ENCODE results near the gene ZNF28. TPM values are rescaled to one million over a fixed set of nuclear protein-coding genes. Genes with fewer than 3 reads are reported as not detected.
"Not testable (repeated sequence)": the region's sequence is repeated elsewhere in the genome, so short reads cannot be mapped to it uniquely, and the experiment has no call there.

The ZNF28 gene
- 10 to 100 TPM; 13.9 to 15.4 TPM for total RNA-seq

DNA sequence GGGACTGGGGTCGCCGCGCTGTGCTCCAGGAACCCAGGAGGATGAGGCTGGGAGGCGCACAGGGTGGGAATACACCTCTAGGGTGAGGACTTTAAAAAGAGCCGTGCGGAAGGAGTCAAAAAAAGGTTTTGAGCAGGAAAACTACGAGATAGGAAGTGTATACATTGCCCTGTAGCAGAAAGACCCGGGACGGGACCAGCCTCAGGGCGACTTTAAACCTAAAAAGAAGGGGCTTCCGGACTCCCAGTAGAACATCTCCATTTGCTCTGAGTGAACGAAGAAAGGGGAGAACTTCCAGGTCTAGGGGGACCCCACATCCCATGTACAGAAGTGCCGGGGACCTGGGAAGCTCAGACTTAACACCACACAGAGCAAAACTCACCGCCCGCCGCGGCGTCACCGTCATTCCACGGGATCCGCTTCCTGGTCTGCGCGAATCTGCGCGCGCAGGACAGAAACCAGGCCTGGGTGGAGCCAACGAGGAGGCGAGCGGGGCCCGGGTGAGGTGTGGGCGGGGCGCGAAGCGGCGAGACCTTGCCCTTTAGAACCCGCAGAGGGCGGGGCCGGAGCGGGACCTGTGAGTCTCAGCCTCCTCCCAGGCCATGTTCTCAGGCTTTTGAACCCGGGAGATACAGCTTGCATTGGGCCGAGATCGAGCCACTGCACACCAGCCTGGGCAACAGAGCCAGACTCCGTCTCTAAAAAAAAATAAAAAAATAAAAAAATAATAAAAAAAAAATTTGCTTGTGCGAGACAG is at the start of gene ZNF28:
TSS of gene ZNF28 (minus strand) at position 430 of the 757 bp plus-strand sequence. CDS start 3,675 bp downstream, outside the sequence.
- POLR2A ChIA-PET, CTCF ChIA-PET: not testable (repeated sequence)

GRCh38 chr19:52868031-52868430 is 46.6 kb upstream of the ZNF28 start:
- POLR2A ChIA-PET, CTCF ChIA-PET: not testable (repeated sequence)

GRCh38 chr19:52857378-52858191 is 36.2 kb upstream of the ZNF28 start, which contains the start of gene ZNF468:
TSS of gene ZNF468 (minus strand) at chr19:52857619. CDS start at chr19:52854272, 3,347 bp downstream.
- CTCF ChIA-PET, POLR2A ChIA-PET: not testable (repeated sequence)

DNA sequence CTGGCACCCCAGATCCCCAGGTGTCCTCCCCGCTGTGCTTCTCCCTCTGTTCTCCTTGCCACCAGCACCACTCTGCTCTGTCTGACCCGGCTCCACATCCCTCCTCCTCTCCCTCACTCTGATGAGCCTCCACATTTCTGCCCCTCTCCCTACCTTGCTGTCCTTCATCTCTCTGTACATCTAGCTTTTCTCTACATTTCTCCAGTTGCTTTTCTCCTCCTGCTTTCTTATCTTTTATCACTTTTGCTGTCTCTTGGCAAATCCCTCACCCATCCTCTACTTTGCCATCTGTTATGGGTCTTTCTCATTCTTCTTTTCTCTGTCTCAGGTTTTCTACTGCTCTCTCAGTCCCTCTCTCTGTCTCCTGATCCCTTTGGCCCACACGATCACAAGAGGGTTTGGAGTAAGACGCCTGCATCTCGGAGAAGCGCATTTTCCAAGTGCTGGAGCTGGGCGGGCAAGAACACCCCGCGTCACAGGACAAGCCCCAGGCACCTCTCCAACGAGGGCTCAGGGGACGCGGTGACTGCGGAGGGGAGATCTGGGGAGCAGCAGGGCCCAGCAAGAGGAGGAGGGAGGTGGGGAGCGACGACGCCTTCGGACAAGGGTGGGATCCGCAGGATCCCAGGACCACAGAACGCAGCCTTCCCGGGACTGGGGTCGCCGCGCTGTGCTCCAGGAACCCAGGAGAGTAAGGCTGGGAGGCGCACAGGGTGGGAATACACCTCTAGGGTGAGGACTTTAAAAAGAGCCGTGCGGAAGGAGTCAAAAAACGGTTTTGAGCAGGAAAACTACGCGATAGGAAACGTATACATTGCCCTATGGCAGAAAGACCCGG is 35.3 kb upstream of the ZNF28 start:
- POLR2A ChIA-PET, CTCF ChIA-PET: not testable (repeated sequence)

DNA sequence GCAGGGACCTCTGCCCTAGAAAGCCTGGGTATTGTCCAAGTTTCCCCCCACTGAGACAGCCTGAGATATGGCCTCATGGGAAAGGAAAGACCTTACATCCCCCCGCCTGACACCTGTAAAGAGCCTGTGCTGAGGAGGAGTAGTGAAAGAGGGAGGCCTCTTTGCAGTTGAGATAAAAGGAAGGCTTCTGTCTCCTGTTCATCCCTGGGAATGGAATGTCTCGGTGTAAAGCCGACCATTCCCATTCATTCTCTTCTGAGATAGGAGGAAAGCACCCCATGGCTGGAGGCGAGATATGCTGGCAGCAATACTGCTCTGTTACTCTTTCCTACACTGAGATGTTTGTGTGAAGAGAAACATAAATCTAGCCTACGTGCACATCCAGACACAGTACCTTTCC is 25.9 kb upstream of the ZNF28 start:
- POLR2A ChIA-PET, CTCF ChIA-PET: not testable (repeated sequence)

DNA sequence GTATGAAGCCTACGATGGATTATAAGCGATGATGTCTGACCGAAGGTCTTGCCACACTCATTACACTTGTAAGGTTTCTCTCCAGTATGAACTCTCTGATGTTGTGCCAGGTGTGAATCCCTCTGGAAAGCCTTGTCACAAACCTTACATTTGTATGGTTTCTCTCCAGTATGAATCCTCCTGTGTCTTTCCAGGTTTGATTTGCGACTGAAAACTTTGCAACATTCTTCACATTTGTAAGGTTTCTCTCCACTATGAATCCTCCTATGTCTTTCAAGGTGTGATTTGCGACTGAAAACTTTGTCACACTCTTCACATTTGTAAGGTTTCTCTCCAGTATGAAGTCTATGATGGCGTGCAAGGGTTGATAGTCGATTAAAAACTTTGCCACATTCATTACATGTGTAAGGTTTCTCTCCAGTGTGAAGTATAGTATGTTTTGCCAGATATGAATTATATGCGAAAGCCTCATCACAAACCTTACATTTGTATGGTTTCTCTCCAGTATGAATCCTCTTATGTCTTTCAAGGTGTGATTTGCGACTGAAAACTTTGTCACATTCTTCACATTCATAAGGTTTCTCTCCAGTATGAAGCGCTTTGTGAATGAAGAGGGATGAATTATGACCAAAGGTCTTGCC is 19.5 kb upstream of the ZNF28 start:
- CTCF ChIA-PET, POLR2A ChIA-PET: not testable (repeated sequence)

GRCh38 chr19:52834289-52834688 is 12.9 kb upstream of the ZNF28 start:
- POLR2A ChIA-PET, CTCF ChIA-PET: not testable (repeated sequence)

GRCh38 chr19:52833541-52833940 is 12.1 kb upstream of the ZNF28 start:
- CTCF ChIA-PET, POLR2A ChIA-PET: not testable (repeated sequence)

DNA sequence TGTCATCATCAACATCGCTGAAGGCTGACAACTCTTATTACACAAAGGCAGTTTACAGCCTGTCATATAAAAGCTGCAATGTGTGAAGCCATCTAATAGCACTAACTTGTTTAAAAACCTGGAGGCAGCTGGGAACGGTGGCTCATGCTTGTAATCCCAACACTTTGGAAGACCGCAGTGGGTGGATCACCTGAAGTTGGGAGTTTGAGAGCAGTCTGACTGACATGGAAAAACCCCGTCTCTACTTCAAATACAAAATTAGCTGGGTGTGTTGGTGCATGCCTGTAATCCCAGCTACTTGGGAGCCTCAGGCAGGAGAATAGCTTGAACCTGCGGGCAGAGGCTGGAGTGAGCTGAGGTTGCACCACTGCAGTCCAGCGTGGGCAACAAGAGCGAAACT is 8.4 kb upstream of the ZNF28 start:
- POLR2A ChIA-PET, result not testable (repeated sequence)

GRCh38 chr19:52825765-52826164 is 4.3 kb upstream of the ZNF28 start:
- ChIA-PET CTCF (no interaction called here), POLR2A (no interaction called here)

More for the DNA sequence above, 8.4 kb upstream of the ZNF28 start:
- CTCF ChIA-PET, result not testable (repeated sequence)

GRCh38 chr19:52823676-52824075 is 2.2 kb upstream of the ZNF28 start:
- POLR2A ChIA-PET, result no interaction called here
- CTCF ChIA-PET, result no interaction called here

DNA sequence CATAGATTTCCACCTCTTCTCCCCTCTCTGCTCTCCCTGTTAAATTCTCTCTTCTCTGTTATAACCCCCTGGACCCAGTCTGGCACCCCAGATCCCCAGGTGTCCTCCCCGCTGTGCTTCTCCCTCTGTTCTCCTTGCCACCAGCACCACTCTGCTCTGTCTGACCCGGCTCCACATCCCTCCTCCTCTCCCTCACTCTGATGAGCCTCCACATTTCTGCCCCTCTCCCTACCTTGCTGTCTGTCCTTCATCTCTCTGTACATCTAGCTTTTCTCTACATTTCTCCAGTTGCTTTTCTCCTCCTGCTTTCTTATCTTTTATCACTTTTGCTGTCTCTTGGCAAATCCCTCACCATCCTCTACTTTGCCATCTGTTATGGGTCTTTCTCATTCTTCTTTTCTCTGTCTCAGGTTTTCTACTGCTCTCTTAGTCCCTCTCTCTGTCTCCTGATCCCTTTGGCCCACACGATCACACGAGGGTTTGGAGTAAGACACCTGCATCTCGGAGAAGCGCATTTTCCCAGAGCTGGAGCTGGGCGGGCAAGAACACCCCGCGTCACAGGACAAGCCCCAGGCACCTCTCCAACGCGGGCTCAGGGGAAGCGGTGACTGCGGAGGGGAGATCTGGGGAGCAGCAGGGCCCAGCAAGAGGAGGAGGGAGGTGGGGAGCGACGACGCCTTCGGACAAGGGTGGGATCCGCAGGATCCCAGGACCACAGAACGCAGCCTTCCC is 795 bp downstream of the ZNF28 start:
- POLR2A ChIA-PET, result interaction anchor here (0.7 kb wide), 1 partner anchor 107 kb away, joined by 7 read pairs; no protein-coding TSS in a partner anchor
- CTCF ChIA-PET, result not testable (repeated sequence)

GRCh38 chr19:52809801-52810200 is 11.6 kb downstream of the ZNF28 start:
- POLR2A ChIA-PET, result no interaction called here
- CTCF ChIA-PET, result no interaction called here

DNA sequence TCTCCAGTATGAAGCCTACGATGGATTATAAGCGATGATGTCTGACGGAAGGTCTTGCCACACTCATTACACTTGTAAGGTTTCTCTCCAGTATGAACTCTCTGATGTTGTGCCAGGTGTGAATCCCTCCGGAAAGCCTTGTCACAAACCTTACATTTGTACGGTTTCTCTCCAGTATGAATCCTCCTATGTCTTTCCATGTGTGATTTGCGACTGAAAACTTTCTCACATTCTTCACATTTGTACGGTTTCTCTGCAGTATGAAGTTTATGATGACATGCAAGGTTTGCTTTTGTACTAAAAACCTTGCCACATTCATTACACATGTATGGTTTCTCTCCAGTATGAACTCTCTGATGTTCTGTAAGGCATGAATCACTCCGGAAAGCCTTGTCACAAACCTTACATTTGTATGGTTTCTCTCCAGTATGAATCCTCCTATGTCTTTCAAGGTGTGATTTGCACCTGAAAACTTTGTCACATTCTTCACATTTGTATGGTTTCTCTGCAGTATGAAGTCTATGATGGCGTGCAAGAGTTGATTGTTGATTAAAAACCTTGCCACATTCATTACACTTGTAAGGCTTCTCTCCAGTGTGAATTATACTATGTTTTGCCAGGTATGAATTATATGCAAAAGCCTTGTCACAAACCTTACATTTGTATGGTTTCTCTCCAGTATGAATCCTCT is 21.3 kb downstream of the ZNF28 start:
- CTCF ChIA-PET, POLR2A ChIA-PET: not testable (repeated sequence)

- POLR2A ChIA-PET, result no interaction called here
- CTCF ChIA-PET, result no interaction called here
These were observed 32.0 kb downstream of the ZNF28 start for GRCh38 chr19:52789440-52789839.

DNA sequence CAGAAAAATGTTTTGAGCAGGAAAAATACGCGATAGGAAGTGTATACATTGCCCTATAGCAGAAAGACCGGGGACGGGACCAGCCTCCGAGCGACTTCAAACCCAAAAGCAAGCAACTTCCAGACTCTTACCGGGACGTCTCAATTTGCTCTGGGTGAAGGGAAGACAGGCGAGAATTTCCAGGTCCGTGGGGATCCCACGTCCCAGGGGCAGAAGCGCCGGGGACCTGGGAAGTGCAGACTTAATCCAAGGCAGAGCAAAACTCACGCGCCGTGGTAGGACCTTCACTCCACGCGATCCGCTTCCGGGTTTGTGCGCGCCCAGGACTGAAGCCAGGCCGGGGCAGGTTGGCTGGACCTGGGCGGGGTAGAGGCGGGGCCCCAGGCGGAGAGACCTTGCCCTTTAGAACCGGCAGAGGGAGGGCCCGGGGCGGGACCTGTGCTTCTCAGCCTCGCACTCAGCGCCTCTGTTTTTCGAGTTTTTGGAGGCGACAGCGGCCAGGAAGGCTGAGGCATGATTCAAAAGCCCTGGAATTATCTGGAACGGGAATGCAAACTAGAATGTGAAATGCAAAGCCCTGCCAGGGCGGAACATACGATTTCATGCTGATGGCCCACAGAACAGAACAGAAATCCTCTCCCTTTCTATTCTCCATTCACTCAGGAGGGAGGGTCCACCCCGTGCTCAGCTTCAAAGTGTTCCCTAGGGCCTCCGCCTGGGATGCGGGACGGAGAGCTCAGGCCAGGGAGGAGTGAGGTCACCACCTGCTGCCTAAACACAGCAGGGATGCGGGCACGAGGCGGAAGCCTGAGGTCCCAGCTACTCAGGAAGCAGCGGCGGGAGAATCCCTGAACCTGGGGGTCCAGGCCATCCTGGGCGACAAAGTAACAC is 34.7 kb downstream of the ZNF28 start, which contains the start of gene ZNF600:
TSS of gene ZNF600 (minus strand) at position 328 of the 891 bp plus-strand sequence. CDS start 7,903 bp downstream, outside the sequence.
- ChIA-PET CTCF (interaction anchor here (0.7 kb wide), 2 partner anchors 85 to 249 kb away, joined by 3 to 5 read pairs; no protein-coding TSS in a partner anchor), POLR2A (interaction anchor here (0.6 to 0.7 kb wide), 5 partner anchors 15 to 204 kb away, joined by 3 to 7 read pairs (median 5); partner anchors contain the start of gene ZNF816)

- CTCF ChIA-PET, result no interaction called here
These were observed 35.4 kb downstream of the ZNF28 start for GRCh38 chr19:52786078-52786463.

More at GRCh38 chr19:52786078-52786463, 35.4 kb downstream of the ZNF28 start:
- POLR2A ChIA-PET, result no interaction called here

Measured in activated CD8-positive, alpha-beta memory T cell treated with anti-CD3 and anti-CD28 coated beads for 36 hours (primary cell).